GM12878 (cell line): ENCODE data around the gene DENND1C. TPM values are rescaled to one million over a fixed set of nuclear protein-coding genes. Genes with fewer than 3 reads are reported as not detected.

Source experiments
- BACH1 ChIP-seq: fragments of 450-650 bp; IDR thresholded peaks from 2 replicates; pipeline ENCODE4 v1.6.1; 2017; ENCODE audit warnings: mild to moderate bottlenecking, borderline replicate concordance
- CREM ChIP-seq: IDR thresholded peaks from 2 replicates; pipeline ENCODE4 v1.6.1; 2014; ENCODE audit warnings: antibody characterized with exemption, low read depth
- GATAD2B ChIP-seq: fragments of 450-650 bp; conservative IDR thresholded peaks from 2 replicates; pipeline ENCODE4 v1.6.1; 2017; ENCODE audit warnings: low read depth, mild to moderate bottlenecking, moderate library complexity
- IKZF2 ChIP-seq, 2 experiments: fragments of 450-650 bp; IDR thresholded peaks; 2 replicates each; pipeline ENCODE4 v1.6.1; 2017; ENCODE audit warnings: mild to moderate bottlenecking in 2 of 2, moderate library complexity in 2 of 2
- KDM1A ChIP-seq: fragments of 200-600 bp; sonication (generic); IDR thresholded peaks from 2 replicates; pipeline ENCODE4 v1.6.1; 2016; ENCODE audit warnings: borderline replicate concordance
- POLR2AphosphoS2 ChIP-seq: IDR thresholded peaks from 2 replicates; pipeline ENCODE4 v1.6.1; 2011; ENCODE audit warnings: low read depth, mild to moderate bottlenecking, low read length, improper control_type of control experiment, moderate library complexity
- POLR2AphosphoS5 ChIP-seq: IDR thresholded peaks from 2 replicates; pipeline ENCODE4 v1.6.1; 2011; ENCODE audit warnings: mild to moderate bottlenecking, low read length, inconsistent platforms
- REST ChIP-seq: IDR thresholded peaks from 2 replicates; pipeline ENCODE4 v1.6.1; 2012; ENCODE audit warnings: mild to moderate bottlenecking, low read depth, low read length
- USF2 ChIP-seq: IDR thresholded peaks from 2 replicates; pipeline ENCODE4 v1.6.1; 2011; ENCODE audit warnings: low read depth, low read length, improper control_type of control experiment, borderline replicate concordance
- ZBTB11 ChIP-seq: fragments of 450-650 bp; formaldehyde crosslinking; IDR thresholded peaks from 2 replicates; pipeline ENCODE4 v1.5.0; 2022; ENCODE audit warnings: mild to moderate bottlenecking, missing genetic modification characterization
- polyA plus RNA-seq, 11 experiments: library from polyadenylated mRNA; depleted of rRNA in 4 of 11; unstranded in 6 of 11; stranded (reverse) in 5 of 11; fragments of >200 nt; fragmentation: Nextera tagmentation in 4 of 11; fragmentation: Illumina TruSeq in 1 of 11; extraction: Ambion mirVana in 4 of 11; extraction: Trizol in 1 of 11; gene quantifications; 1 replicate in 1 of 11; 2 replicates in 10 of 11; pipeline versions ENCODE4 v1.2.1 to v1.2.3, GENCODE V29; 2011 to 2016; ENCODE audit warnings: inconsistent platforms in 2 of 11, missing spikeins in 2 of 11, low read depth in 1 of 11
- total RNA-seq, 4 experiments: library from RNA; depleted of rRNA in 3 of 4; stranded (reverse); fragments of >200 nt in 3 of 4; fragmentation: Illumina TruSeq in 1 of 4; extraction: Trizol in 1 of 4; gene quantifications; 2 replicates each; pipeline versions ENCODE4 v1.2.1 to v1.2.3, GENCODE V29; 2013 to 2021

Gene DENND1C
- total and polyA plus RNA-seq, 10 of the 15 experiments (the other 5 are each of a cell fraction or from before 2014, with no cell fraction given): 2.4 to 54.3 (median 32.7) TPM

- TF ChIP-seq ZBTB11 (CRISPR knock-in tag) (no peak), KDM1A (no peak), BACH1 (no peak), REST (no peak), GATAD2B (no peak), CREM (no peak), POLR2AphosphoS5 (no peak), USF2 (no peak), IKZF2 (IDR thresholded peaks at IDR 0.05) (no peak), POLR2AphosphoS2 (no peak)
These were observed 33.5 kb downstream of the DENND1C start (continued) for GRCh38 chr19:6448045-6448444.
